Measurements from ENCODE around the gene ESF1.

The ESF1 gene

DNA sequence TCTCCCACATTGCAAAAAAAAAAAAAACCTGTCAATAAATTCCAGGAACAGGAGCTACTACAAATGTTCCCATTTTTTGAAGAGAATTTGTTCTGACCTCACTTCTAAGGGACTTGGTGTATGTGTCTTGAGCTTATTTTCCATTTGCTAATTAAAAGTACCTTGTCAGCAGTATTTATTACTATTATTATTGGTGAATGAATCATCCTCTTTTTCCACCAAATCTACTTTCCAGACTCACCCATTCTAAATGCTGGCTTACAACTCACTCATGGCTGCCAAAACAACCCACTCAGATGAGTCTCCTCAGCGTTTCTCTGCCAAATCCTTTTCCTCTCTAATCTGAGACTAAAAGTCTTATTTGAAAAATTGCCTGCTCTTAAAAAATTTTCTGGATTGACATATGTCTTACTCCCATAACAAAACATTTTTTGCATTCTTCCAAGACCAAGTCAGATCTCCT lies 112.8 kb downstream of the ESF1 start:
- DNase-seq, result no peak

DNA sequence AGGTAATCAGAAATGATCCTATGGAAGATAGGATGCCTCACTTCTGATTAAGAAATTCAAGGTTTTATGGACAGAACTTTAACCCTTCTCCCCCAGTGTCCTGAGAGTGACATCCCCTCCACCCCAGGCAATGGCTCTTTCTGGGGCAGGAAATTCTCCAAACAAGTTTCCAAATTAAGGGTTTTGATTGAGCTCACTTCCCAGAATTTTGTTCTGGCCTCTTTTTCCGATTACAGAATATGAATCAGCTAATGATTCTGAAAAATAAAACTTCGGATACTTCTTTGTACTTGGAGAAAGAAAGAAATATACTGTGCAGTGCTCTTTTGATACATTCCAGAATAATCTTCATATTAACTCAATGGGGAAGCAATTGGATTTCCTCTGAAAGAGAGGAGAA lies 113.2 kb downstream of the ESF1 start:
- no peak for DNase-seq

DNA sequence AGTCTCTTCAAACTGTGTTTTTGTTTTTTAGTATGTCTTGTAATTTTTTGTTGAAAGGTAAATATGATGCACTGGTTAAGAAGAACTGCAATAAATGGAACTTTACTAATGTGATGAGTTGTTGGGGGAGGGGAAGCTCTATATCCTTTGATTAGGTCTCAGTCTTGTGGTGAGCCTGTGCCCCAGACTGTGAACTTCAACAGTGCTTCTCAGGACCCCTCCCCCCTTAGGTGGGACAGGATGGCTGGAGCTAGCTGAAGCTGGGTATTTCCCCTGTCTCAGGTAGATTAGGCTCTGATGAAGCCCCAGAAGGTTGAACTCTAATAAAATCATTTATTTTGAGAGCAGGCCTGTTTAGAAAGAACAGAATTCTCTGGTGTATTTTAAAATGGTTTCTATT lies 114.6 kb downstream of the ESF1 start:
- DNase-seq, result no peak

DNA sequence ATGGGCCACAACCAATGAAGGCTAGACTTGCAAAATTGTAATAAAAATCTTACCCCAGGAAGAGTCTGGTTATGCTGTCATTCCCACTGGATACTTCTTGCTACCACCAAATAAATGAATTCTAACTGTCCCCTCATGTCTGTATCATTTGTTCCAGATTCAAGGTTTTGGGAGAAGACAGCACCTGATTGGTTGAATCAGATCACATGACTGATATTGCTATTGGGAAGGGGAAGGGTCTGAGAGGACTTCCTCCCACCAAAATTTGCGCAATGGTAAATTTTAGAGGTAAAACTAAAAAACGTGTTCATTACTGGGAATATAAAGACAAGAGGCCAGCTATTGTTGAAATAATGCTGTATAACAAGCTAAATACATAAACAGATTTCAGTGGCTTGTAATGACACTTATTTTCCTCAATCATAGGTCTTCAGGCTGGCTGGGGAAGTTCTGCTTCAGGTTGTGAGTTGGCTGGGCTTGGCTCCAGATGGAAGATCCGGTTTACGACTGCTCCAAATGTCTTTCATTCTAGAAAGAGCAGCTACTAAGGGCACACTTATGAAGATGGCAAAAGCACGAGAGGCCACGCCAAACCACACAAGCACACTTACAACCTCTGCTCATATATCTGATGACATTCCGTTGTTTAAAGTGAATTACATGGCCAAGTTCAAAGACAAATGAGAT lies 118.9 kb downstream of the ESF1 start:
- no peak for DNase-seq
